Muscle layer of colon (tissue), 2 donors: Measurements from ENCODE around the gene CELSR1.
"Not testable (repeated sequence)": the region's sequence is repeated elsewhere in the genome, so short reads cannot be mapped to it uniquely, and the experiment has no call there.

ENCODE experiments used
- H3K27ac ChIP-seq: one replicate; pipeline ENCODE4 v1.7.0; 2013; ENCODE audit warnings: low read depth, mild to moderate bottlenecking, low read length, moderate library complexity
- H3K27me3 ChIP-seq, 2 donors: one replicate each; pipeline ENCODE4 v1.7.0; 2013; ENCODE audit warnings: low read length in 2 of 2, mild to moderate bottlenecking in 2 of 2; ENCODE audit not compliant: insufficient read depth in 2 of 2, control insufficient read depth in 1 of 2
- H3K36me3 ChIP-seq: one replicate; pipeline ENCODE4 v1.7.0; 2013; ENCODE audit warnings: mild to moderate bottlenecking, low read length; ENCODE audit not compliant: insufficient read depth
- H3K4me1 ChIP-seq: one replicate; pipeline ENCODE4 v1.7.0; 2013; ENCODE audit warnings: mild to moderate bottlenecking, low read length; ENCODE audit not compliant: insufficient read depth
- H3K4me3 ChIP-seq, 2 donors: one replicate each; pipeline ENCODE4 v1.7.0; 2013; ENCODE audit warnings: low read length in 2 of 2, low read depth in 1 of 2, mild to moderate bottlenecking in 1 of 2, moderate library complexity in 1 of 2
- H3K9ac ChIP-seq: one replicate; pipeline ENCODE4 v1.7.0; 2013; ENCODE audit warnings: low read length
- H3K9me3 ChIP-seq: one replicate; pipeline ENCODE4 v1.7.0; 2013; ENCODE audit warnings: mild to moderate bottlenecking, low read length
- donor health status: abdominal sarcoma.
- donor health status: Adenocarcinoma of cecum.

CELSR1 gene

DNA sequence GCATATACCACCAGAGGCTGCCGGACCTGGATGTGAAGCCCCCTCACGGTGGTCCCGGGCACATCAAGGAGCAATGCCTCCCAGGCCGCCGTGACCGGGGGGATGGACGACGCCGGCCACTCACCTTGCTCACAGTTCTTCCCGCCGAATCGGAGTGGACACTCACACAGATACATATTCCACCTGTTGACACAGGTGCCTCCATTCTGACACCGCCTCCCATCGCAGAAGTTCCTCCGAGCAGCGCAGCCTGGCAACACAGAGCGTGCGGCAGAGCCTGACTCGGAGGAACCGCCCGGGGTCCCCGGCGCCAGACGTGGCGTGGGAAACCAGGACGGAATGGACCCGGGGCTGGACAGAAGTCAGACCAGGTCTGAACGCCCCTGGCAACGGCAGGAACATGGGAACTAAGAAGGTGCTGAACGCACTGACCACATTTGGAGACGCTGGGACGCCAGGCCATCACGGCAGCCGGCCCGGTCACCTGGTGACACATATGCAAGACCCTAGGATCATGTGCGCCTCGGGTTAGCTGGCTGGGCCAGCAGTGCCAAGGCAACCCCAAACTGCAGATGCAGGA lies 127.7 kb downstream of the CELSR1 start:
- H3K9ac ChIP-seq: no peak overlapping the region
- H3K27me3 ChIP-seq: peaks cover 0 to 4% of the 10 kb centered on the region in 2 donors
- no peaks in the 10 kb centered on the region for H3K36me3 ChIP-seq
- H3K4me3 ChIP-seq: no peak overlapping the region
- H3K4me1 ChIP-seq: no peaks in the 10 kb centered on the region
- H3K27ac ChIP-seq: no peak overlapping the region
- no peaks in the 10 kb centered on the region for H3K9me3 ChIP-seq

DNA sequence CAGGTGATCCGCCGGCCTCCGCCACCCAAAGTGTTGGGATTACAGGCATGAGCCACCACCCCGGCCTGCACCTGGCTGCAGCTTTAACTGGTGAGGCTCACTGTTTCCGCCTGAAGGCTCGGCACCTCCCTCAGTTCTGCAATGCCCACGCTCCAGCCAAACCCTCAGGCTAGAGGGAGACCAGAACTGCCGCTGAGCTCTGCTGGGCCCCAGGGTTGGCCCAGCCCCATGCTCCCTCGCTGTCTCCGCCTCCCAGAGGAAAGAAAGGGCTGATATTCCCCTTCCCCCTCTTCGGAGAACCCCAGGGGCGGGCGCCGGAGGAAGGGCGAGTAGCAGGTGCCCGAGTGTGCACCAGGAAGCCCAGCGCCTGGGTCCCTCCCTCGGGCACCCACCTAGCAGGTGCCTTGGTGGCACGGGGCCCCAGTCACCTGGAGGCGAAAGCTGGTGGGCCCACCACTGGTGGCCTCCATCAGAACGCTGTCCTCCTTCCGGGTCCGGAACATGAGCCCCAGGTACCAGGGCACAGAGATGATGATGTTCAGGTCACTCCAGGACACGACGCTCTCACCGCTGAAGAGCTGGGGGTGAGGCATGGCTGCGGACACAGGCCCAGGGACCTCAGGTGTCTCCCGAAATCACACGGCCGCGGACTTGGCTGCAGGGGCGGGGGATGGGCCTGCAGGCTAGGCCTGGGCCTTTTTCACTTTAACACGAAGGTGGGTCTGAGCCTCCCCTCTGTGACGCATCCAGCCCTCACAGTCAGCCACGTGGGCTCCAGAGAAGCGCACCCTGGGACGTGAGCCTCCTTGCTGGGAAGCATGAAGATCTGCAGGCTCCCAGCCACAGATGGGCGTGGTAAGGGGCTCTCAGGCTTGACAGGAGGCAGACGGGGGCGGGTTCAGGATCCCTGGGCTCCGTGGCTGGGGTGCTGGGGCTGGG lies 128.6 kb downstream of the CELSR1 start:
- no peak overlapping the region for H3K4me3 ChIP-seq
- H3K27me3 ChIP-seq: peaks cover 0 to 4% of the 10 kb centered on the region in 2 donors
- H3K4me1 ChIP-seq: no peaks in the 10 kb centered on the region
- H3K36me3 ChIP-seq: no peaks in the 10 kb centered on the region
- H3K27ac ChIP-seq: no peak overlapping the region
- no peaks in the 10 kb centered on the region for H3K9me3 ChIP-seq
- no peak overlapping the region for H3K9ac ChIP-seq

DNA sequence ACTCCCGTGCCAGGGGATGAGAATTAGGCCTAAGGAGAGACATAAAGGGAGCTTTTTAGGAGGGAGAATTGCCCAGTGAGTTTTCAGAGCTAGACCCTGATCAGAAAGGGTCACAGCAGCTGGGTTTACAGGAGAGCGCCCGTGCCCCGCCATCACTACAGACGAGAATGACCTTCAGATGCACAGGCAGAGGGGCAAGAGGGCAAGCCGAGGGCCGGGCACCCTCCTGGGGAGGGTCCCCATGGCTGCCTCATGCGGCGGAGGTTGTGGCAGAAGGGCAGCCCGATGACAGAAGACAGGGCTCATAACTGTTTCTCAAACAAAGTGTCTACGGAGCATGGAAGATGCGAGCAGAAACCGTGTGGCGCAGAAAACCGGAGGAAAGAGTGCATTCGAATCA lies 129.7 kb downstream of the CELSR1 start:
- Histone ChIP-seq H3K27me3 (peaks cover 0 to 4% of the 10 kb centered on the region in 2 donors), H3K27ac (no peak overlapping the region), H3K4me3 (no peak overlapping the region), H3K9ac (no peak overlapping the region), H3K36me3 (no peaks in the 10 kb centered on the region), H3K9me3 (no peaks in the 10 kb centered on the region), H3K4me1 (no peaks in the 10 kb centered on the region)

DNA sequence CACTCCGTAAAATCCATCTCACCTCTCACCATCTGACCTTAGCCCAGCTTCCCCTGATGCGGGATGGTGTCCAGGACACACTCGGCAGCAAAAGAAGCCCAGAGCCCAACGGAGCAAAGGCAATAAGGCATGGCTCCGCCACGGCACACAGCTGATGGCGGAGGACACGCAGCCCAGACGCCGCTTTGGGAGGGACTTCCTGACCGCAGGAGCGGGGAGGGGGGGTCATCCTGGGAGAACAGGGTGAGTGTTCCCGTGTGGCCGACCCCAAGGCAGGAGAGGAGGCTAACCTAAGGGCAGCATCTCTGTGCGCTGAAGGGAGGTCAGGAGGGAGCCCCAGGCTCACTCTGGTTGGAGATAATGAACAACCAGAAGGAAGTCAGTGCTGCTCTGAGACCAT lies 130.6 kb downstream of the CELSR1 start:
- Histone ChIP-seq H3K4me1 (no peaks in the 10 kb centered on the region), H3K36me3 (no peaks in the 10 kb centered on the region), H3K9ac (no peak overlapping the region), H3K27ac (no peak overlapping the region), H3K27me3 (peaks cover 0 to 4% of the 10 kb centered on the region in 2 donors), H3K9me3 (no peaks in the 10 kb centered on the region), H3K4me3 (no peak overlapping the region)

DNA sequence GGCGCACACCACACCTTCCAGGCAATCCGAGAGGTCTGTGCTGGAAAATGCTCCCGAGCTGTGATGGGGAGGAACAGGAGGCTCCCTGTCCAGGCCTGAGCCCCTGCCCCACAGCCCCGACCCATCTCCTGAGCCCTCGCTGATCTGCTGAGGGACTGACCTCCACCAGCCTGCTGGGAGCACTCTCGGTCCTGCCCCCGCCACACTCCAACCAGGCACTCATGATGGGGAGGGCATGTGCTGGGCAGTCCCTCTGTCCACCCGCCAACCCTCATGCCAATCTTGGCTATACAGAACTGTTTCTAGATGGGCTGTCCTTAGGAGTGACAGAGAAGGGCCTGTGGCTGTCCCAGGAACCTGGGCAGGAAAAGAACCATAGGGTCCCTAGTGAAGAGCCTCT lies 131.1 kb downstream of the CELSR1 start:
- Histone ChIP-seq H3K27ac (no peak overlapping the region), H3K36me3 (no peaks in the 10 kb centered on the region), H3K27me3 (peaks cover 0 to 4% of the 10 kb centered on the region in 2 donors), H3K9ac (no peak overlapping the region), H3K4me3 (no peak overlapping the region), H3K9me3 (no peaks in the 10 kb centered on the region), H3K4me1 (no peaks in the 10 kb centered on the region)

DNA sequence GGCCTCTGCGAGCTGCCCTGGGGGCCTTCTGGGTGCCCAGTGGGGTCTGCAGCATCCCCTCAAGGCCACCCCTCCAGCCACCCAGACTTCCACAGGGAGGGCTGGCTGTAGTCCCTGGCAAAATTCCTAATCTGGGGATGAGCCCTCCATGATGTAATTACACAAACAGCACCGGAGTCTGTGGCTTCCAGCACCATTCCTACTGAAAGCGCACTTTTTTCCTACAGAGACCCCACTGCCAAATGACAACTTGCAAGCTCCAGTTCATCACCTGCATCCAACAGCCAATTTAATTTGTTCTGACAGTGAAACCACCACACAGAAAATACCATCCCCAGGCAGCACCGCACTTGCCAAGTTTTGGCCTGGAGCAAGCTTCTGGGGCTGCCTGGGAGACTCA lies 131.5 kb downstream of the CELSR1 start:
- H3K36me3 ChIP-seq: no peaks in the 10 kb centered on the region
- H3K4me3 ChIP-seq: no peak overlapping the region
- H3K27ac ChIP-seq: no peak overlapping the region
- H3K9me3 ChIP-seq: no peaks in the 10 kb centered on the region
- H3K4me1 ChIP-seq: no peaks in the 10 kb centered on the region
- H3K27me3 ChIP-seq: peaks cover 0 to 4% of the 10 kb centered on the region in 2 donors
- no peak overlapping the region for H3K9ac ChIP-seq

DNA sequence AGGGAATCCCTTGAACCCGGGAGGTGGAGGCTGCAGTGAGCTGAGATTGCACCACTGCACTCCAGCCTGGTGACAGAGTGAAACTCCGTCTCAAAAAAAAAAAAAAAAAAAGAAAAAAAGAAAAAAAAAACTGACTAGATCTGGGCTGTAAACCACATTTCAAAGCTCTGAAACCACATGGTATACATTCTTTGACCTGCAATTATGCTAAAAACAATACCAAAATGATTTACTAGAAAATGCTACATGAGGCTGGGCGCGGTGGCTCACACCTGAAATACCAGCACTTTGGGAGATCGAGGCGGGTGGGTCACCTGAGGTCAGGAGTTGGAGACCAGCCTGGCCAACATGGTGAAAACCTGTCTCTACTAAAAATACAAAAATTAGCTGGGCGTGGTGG lies 133.5 kb downstream of the CELSR1 start:
- H3K36me3 ChIP-seq, H3K27me3 ChIP-seq, H3K4me1 ChIP-seq, H3K9me3 ChIP-seq, H3K9ac ChIP-seq, H3K27ac ChIP-seq, H3K4me3 ChIP-seq: not testable (repeated sequence)

DNA sequence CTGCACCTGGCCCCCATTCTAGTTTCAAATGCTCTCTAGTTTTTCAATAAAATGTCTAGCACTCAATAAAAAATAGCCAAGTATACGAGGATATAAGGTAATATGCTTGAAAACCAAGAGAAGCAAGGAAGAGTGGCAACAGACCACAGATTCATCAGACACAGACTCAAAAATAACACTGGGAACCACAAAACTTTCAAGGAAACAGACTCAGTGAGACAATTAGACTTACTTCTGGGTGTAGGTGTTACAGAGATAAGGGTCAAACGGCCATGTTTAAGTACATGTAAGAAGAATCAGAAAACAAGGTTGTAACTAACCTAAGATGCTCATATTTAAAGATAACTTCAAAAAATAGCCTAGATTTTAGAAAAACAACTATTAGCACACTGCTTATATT lies 134.9 kb downstream of the CELSR1 start:
- Histone ChIP-seq H3K27me3 (no peaks in the 10 kb centered on the region), H3K9me3 (no peaks in the 10 kb centered on the region), H3K4me1 (no peaks in the 10 kb centered on the region), H3K27ac (no peak overlapping the region), H3K36me3 (no peaks in the 10 kb centered on the region), H3K9ac (no peak overlapping the region), H3K4me3 (no peak overlapping the region)

DNA sequence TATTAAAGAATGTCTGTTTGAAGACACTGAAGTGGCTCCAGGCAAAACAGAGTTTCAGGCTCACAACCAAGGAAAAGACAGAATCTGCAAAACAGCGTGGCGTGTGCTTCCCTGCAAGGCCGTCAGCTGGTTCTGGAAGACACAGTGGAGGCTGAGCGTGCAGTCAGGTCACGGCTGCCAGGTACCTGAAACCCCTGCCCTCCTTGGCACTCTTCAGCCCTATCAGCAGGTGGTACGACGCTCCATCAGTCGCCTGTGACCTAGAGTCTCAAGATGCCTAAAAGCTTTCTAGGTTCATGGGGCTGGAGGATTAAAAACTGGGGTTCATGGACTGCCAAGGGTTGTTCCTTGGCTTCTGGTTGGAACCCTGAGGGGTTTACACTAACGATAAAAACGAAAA lies 136.1 kb downstream of the CELSR1 start:
- Histone ChIP-seq H3K4me1 (no peaks in the 10 kb centered on the region), H3K9ac (no peak overlapping the region), H3K36me3 (no peaks in the 10 kb centered on the region), H3K9me3 (no peaks in the 10 kb centered on the region), H3K27ac (no peak overlapping the region), H3K4me3 (no peak overlapping the region), H3K27me3 (no peaks in the 10 kb centered on the region)

DNA sequence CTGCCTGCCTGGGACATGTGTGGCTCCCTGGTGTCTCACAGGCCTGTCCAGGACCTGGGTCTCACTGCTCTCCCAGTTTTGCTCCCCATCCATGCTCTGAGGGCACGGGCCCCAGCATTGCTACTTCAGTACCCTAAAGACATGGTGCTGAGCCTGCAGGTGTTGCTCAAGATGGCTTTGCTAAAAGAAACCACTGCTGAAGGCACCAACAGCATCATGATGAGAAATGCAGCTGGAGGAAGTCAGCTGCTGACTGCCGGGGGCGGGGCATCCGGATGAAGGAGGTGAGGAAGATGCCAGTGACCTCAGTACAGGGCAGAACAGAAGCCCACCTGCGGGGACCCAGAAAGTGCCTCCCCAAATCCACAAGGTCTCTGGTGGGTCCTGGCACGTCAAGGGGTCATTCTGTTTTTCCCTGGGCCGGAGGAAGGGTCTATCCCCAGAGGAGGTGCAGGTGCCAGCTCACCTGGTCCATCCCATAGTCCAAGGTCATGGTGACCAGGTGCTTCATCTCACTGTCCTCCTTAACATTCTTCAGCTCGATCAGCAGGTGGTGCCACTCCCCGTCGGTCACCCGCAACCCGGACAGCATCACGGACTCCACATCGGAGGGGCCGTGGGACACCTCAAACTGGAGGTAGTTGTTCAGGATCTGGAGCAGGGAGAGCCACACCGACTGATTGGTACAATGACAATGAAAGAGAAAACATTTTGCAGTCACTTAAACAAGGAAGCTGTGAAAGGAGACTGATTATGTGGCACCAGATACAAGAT lies 138.0 kb downstream of the CELSR1 start:
- Histone ChIP-seq H3K27ac (no peak overlapping the region), H3K9ac (no peak overlapping the region), H3K4me3 (no peak overlapping the region), H3K4me1 (no peaks in the 10 kb centered on the region), H3K9me3 (no peaks in the 10 kb centered on the region), H3K27me3 (no peaks in the 10 kb centered on the region), H3K36me3 (no peaks in the 10 kb centered on the region)

DNA sequence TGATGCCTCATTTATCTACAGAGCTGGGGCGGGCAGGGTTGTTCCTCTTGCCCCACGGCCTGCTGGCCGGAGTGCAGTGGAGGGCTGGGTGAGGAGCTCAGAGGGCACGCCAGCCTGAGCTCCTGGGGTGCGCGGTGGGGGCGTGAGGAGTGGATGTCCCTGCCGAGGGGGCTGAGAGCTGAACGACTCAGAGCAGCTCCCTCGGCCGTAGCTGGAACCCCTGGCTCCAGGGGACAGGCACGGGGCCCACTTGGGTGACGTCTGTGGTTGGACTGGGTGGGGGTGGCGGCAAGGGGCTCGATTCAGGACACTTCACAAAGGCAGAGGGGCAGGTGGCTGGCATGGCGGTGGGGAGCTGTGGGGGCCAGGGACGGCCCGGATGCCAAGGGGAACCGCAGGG lies 139.5 kb downstream of the CELSR1 start:
- Histone ChIP-seq H3K9me3 (no peaks in the 10 kb centered on the region), H3K9ac (no peak overlapping the region), H3K27me3 (no peaks in the 10 kb centered on the region), H3K4me3 (no peak overlapping the region), H3K36me3 (no peaks in the 10 kb centered on the region), H3K27ac (no peak overlapping the region), H3K4me1 (no peaks in the 10 kb centered on the region)
